Liver (tissue), 9 donors: Measurements from ENCODE around the gene JPH3. TPM values are rescaled to one million over a fixed set of nuclear protein-coding genes. Genes with fewer than 3 reads are reported as not detected.

Experiments used
- DNase-seq: peaks from one replicate; pipeline ENCODE4 v3.0.0-alpha.2; 2017; ENCODE audit warnings: low spot score
- H3K27ac ChIP-seq, 2 donors: one replicate each; pipeline ENCODE4 v1.7.0; 2013; ENCODE audit warnings: inconsistent platforms in 2 of 2, low read length in 2 of 2, control low read depth in 1 of 2, low read depth in 1 of 2, mild to moderate bottlenecking in 1 of 2
- H3K27me3 ChIP-seq, 4 donors: one replicate each; pipeline versions ENCODE4 v1.6.1 to v1.7.0; 2013; ENCODE audit warnings: low read length in 3 of 4, inconsistent platforms in 1 of 4, mild to moderate bottlenecking in 1 of 4, moderate library complexity in 1 of 4; ENCODE audit not compliant: control insufficient read depth in 4 of 4, insufficient read depth in 4 of 4
- H3K36me3 ChIP-seq, 4 donors: one replicate each; pipeline versions ENCODE4 v1.6.1 to v1.7.0; 2013; ENCODE audit warnings: low read length in 3 of 4, mild to moderate bottlenecking in 3 of 4, low read depth in 1 of 4, moderate library complexity in 1 of 4; ENCODE audit not compliant: control insufficient read depth in 4 of 4, insufficient read depth in 3 of 4
- H3K4me1 ChIP-seq, 4 donors: one replicate each; pipeline versions ENCODE4 v1.6.1 to v1.7.0; 2013; ENCODE audit warnings: low read length in 3 of 4, mild to moderate bottlenecking in 3 of 4, moderate library complexity in 1 of 4; ENCODE audit not compliant: control insufficient read depth in 4 of 4, insufficient read depth in 4 of 4
- H3K4me3 ChIP-seq, 3 donors: one replicate each; pipeline versions ENCODE4 v1.6.1 to v1.7.0; 2013; ENCODE audit warnings: low read length in 3 of 3, control low read depth in 1 of 3, low read depth in 1 of 3, mild to moderate bottlenecking in 1 of 3
- H3K9ac ChIP-seq, 2 donors: one replicate each; pipeline ENCODE4 v1.7.0; 2013; ENCODE audit warnings: low read length in 2 of 2, mild to moderate bottlenecking in 2 of 2, moderate library complexity in 2 of 2, control low read depth in 1 of 2, low read depth in 1 of 2
- H3K9me3 ChIP-seq, 4 donors: one replicate each; pipeline versions ENCODE4 v1.6.1 to v1.7.0; 2013; ENCODE audit warnings: low read length in 3 of 4; ENCODE audit not compliant: control insufficient read depth in 4 of 4
- EGR1 ChIP-seq, 2 donors: IDR thresholded peaks; 2 replicates each; pipeline ENCODE4 v1.6.1; 2016 to 2018; ENCODE audit warnings: antibody characterized with exemption in 2 of 2, low read depth in 2 of 2
- FOXA1 ChIP-seq: IDR thresholded peaks from 2 replicates; pipeline ENCODE4 v1.6.1; 2016; ENCODE audit warnings: antibody characterized with exemption
- FOXA2 ChIP-seq: IDR thresholded peaks from 2 replicates; pipeline ENCODE4 v1.6.1; 2016; ENCODE audit warnings: antibody characterized with exemption
- HNF4A ChIP-seq, 2 donors: conservative IDR thresholded peaks; 2 replicates each; pipeline ENCODE4 v1.6.1; 2016; ENCODE audit warnings: antibody characterized with exemption in 2 of 2, mild to moderate bottlenecking in 2 of 2
- HNF4G ChIP-seq: IDR thresholded peaks from 2 replicates; pipeline ENCODE4 v1.6.1; 2016; ENCODE audit warnings: antibody characterized with exemption
- JUND ChIP-seq, 2 donors: IDR thresholded peaks; 2 replicates each; pipeline ENCODE4 v1.6.1; 2016; ENCODE audit warnings: antibody characterized with exemption in 2 of 2
- NR2F2 ChIP-seq: IDR thresholded peaks from 2 replicates; pipeline ENCODE4 v1.6.1; 2016; ENCODE audit warnings: antibody characterized with exemption
- REST ChIP-seq: IDR thresholded peaks from 2 replicates; pipeline ENCODE4 v1.6.1; 2016; ENCODE audit warnings: antibody characterized with exemption, mild to moderate bottlenecking
- RXRA ChIP-seq, 2 donors: IDR thresholded peaks; 2 replicates each; pipeline ENCODE4 v1.6.1; 2017 to 2018; ENCODE audit warnings: antibody characterized with exemption in 2 of 2, mild to moderate bottlenecking in 1 of 2
- SP1 ChIP-seq: IDR thresholded peaks from 2 replicates; pipeline ENCODE4 v1.6.1; 2018; ENCODE audit warnings: antibody characterized with exemption, mild to moderate bottlenecking
- TAF1 ChIP-seq: conservative IDR thresholded peaks from 2 replicates; pipeline ENCODE4 v1.6.1; 2016; ENCODE audit warnings: antibody characterized with exemption, mild to moderate bottlenecking
- YY1 ChIP-seq: IDR thresholded peaks from 2 replicates; pipeline ENCODE4 v1.6.1; 2016; ENCODE audit warnings: antibody characterized with exemption, mild to moderate bottlenecking
- ZBTB33 ChIP-seq: IDR thresholded peaks from 2 replicates; pipeline ENCODE4 v1.6.1; 2016; ENCODE audit warnings: antibody characterized with exemption
- WGBS: extraction: QIAGEN DNeasy Blood & Tissue Kit; methylation state at CpG from one replicate; pipeline ENCODE4 v1.1.7; 2013; 5-methylcytosine and 5-hydroxymethylcytosine counted together
- polyA plus RNA-seq, 2 donors: library from polyadenylated mRNA; stranded (reverse) in 1 of 2; unstranded in 1 of 2; fragments of 200-250 nt in 1 of 2; fragments of >200 nt in 1 of 2; fragmentation: Nextera tagmentation in 1 of 2; extraction: Ambion mirVana in 1 of 2; gene quantifications; one replicate each; pipeline versions ENCODE4 v1.2.1 to v1.2.3, GENCODE V29; 2013 to 2015
- total RNA-seq, 2 donors: library from RNA; depleted of rRNA; stranded (reverse); fragments of >200 nt; gene quantifications; one replicate each; pipeline ENCODE4 v1.2.3, GENCODE V29; 2014
- TF ChIP-seq, protein P1 (sequence below): IDR thresholded peaks from 2 replicates; pipeline ENCODE4 v1.6.1; 2016; ENCODE audit warnings: antibody characterized with exemption
- TF ChIP-seq, protein P2 (sequence below): IDR thresholded peaks from 2 replicates; pipeline ENCODE4 v1.6.1; 2016; ENCODE audit warnings: antibody characterized with exemption
- TF ChIP-seq, protein P3 (sequence below): fragments of 150-350 bp; IDR thresholded peaks from 2 replicates; pipeline ENCODE4 v1.5.1; 2017; ENCODE audit warnings: improper control_type of control experiment, low read depth, low read length; ENCODE audit not compliant: missing input control
- donor health status: healthy.
- donor health status: healthy.
- donor health status: healthy.
- donor health status: healthy.
- donor health status: healthy.

JPH3 gene
- total and polyA plus RNA-seq, 4 donors: under 0.01 to 0.09 (median 0.04) TPM

DNA sequence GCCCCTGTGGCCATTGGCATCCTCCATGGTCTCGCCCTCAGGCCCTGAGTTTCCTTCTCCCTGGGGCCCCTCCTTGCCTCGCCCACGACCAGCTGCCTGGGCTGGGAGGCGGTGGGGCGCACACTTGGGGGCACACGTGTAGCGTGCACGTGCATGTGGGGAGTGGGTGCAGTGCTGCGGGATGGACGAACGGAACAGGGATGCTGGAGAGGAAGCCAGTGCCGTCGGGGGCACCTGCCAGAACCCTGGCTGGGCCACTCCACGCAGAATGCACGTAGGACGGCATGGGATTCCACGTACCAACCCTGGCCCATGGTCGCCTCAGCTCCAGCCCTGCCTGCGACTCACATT is 83.1 kb downstream of the JPH3 start:
- Histone ChIP-seq H3K27ac (no peak overlapping the region), H3K4me1 (no peaks in the 10 kb centered on the region), H3K4me3 (no peak overlapping the region), H3K27me3 (no peaks in the 10 kb centered on the region), H3K36me3 (no peaks in the 10 kb centered on the region), H3K9ac (no peak overlapping the region), H3K9me3 (no peaks in the 10 kb centered on the region)
- WGBS: 88% methylated on average over 19 of the region's 19 CpGs
- DNase-seq: no peak
- TF ChIP-seq FOXA1 (no peak), TAF1 (no peak)

- H3K4me1 ChIP-seq: no peaks in the 10 kb centered on the region
- DNase-seq: no peak
- H3K9ac ChIP-seq: no peak overlapping the region
- TF ChIP-seq RXRA (IDR thresholded peaks at IDR 0.05): no peak
- no peak for TF ChIP-seq HNF4G
- TF ChIP-seq, protein P1, sequence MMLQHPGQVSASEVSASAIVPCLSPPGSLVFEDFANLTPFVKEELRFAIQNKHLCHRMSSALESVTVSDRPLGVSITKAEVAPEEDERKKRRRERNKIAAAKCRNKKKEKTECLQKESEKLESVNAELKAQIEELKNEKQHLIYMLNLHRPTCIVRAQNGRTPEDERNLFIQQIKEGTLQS: no peak
- no peak for TF ChIP-seq YY1
- TF ChIP-seq HNF4A (conservative IDR thresholded peaks at IDR 0.05): no peak
- no peak for TF ChIP-seq NR2F2
- TF ChIP-seq FOXA2: no peak
- no peak for TF ChIP-seq JUND (IDR thresholded peaks at IDR 0.05)
- no peak for TF ChIP-seq REST
- TF ChIP-seq, protein P2, sequence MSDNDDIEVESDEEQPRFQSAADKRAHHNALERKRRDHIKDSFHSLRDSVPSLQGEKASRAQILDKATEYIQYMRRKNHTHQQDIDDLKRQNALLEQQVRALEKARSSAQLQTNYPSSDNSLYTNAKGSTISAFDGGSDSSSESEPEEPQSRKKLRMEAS: no peak
- no peak for TF ChIP-seq FOXA1
- no peak for TF ChIP-seq TAF1
- TF ChIP-seq EGR1 (IDR thresholded peaks at IDR 0.05; ENCODE audit: low read depth in 2 of 2): no peak
- H3K27me3 ChIP-seq: no peaks in the 10 kb centered on the region
- WGBS: 77% methylated on average over 13 of the region's 13 CpGs
- H3K4me3 ChIP-seq: no peak overlapping the region
- no peaks in the 10 kb centered on the region for H3K9me3 ChIP-seq
- H3K27ac ChIP-seq: no peak overlapping the region
- no peaks in the 10 kb centered on the region for H3K36me3 ChIP-seq
These were observed 83.5 kb downstream of the JPH3 start for GRCh38 chr16:87685766-87686165.

- Histone ChIP-seq H3K4me3 (no peak overlapping the region), H3K27me3 (no peaks in the 10 kb centered on the region), H3K36me3 (no peaks in the 10 kb centered on the region), H3K9me3 (no peaks in the 10 kb centered on the region), H3K27ac (no peak overlapping the region), H3K9ac (no peak overlapping the region), H3K4me1 (no peaks in the 10 kb centered on the region)
- WGBS: 73% methylated on average over 13 of the region's 13 CpGs
- no peak for DNase-seq
- TF ChIP-seq SP1 (no peak), TAF1 (no peak), JUND (IDR thresholded peaks at IDR 0.05) (no peak), ZBTB33 (no peak), FOXA2 (no peak), FOXA1 (no peak), EGR1 (IDR thresholded peaks at IDR 0.05; ENCODE audit: low read depth in 2 of 2) (no peak), NR2F2 (no peak), HNF4A (conservative IDR thresholded peaks at IDR 0.05) (no peak), YY1 (no peak), REST (no peak)
- TF ChIP-seq, protein P1: no peak
- TF ChIP-seq, protein P3, sequence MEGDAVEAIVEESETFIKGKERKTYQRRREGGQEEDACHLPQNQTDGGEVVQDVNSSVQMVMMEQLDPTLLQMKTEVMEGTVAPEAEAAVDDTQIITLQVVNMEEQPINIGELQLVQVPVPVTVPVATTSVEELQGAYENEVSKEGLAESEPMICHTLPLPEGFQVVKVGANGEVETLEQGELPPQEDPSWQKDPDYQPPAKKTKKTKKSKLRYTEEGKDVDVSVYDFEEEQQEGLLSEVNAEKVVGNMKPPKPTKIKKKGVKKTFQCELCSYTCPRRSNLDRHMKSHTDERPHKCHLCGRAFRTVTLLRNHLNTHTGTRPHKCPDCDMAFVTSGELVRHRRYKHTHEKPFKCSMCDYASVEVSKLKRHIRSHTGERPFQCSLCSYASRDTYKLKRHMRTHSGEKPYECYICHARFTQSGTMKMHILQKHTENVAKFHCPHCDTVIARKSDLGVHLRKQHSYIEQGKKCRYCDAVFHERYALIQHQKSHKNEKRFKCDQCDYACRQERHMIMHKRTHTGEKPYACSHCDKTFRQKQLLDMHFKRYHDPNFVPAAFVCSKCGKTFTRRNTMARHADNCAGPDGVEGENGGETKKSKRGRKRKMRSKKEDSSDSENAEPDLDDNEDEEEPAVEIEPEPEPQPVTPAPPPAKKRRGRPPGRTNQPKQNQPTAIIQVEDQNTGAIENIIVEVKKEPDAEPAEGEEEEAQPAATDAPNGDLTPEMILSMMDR: no peak
These were observed 84.4 kb downstream of the JPH3 start for GRCh38 chr16:87686697-87687096.
